Measurements from ENCODE around the gene CNTNAP2. TPM values are rescaled to one million over a fixed set of nuclear protein-coding genes. Genes with fewer than 3 reads are reported as not detected.

Gene CNTNAP2
- total and polyA plus RNA-seq, 4 experiments from 2014 or later, result 0.19 to 0.50 (median 0.20) TPM; not detected in 1

- Mint-ChIP-seq H3K27ac (no peak overlapping the region), H3K4me1 (no peaks in the 10 kb centered on the region), H3K9me3 (peaks cover 0 to 6% (median 3%) of the 10 kb centered on the region in 8 donors), H3K27me3 (no peaks in the 10 kb centered on the region), H3K36me3 (no peaks in the 10 kb centered on the region), H3K4me3 (no peak overlapping the region)
- H3K4me1 ChIP-seq (ENCODE audit: insufficient read depth, low read length), result no peaks in the 10 kb centered on the region
- no peaks in the 10 kb centered on the region for H3K27me3 ChIP-seq (ENCODE audit: insufficient read depth, low read length)
- H3K4me3 ChIP-seq (ENCODE audit: low read length in 2 of 2), result no peak overlapping the region
- ChIA-PET CTCF (ENCODE audit: partially characterized antibody) (no interaction called here), POLR2A (ENCODE audit: partially characterized antibody) (no interaction called here)
- no peak overlapping the region for H3K27ac ChIP-seq (ENCODE audit: low read depth, low read length)
- H3K36me3 ChIP-seq (ENCODE audit: insufficient read depth, low read length), result no peaks in the 10 kb centered on the region
- intact Hi-C loops (cut with micrococcal nuclease), result no loop called here
- DNase-seq, result no peak
- H3K9me3 ChIP-seq (ENCODE audit: control insufficient read depth in 1 of 2, low read length in 2 of 2), result no peaks in the 10 kb centered on the region
These were observed 1787.1 kb downstream of the CNTNAP2 start for GRCh38 chr7:147903536-147904218.

GRCh38 chr7:147904219-147904576, 1787.6 kb downstream of the CNTNAP2 start:
- ChIA-PET POLR2A (ENCODE audit: partially characterized antibody) (no interaction called here), CTCF (ENCODE audit: partially characterized antibody) (no interaction called here)
- Histone ChIP-seq H3K27ac (ENCODE audit: low read depth, low read length) (no peak overlapping the region), H3K27me3 (ENCODE audit: insufficient read depth, low read length) (no peaks in the 10 kb centered on the region), H3K9me3 (ENCODE audit: control insufficient read depth in 1 of 2, low read length in 2 of 2) (no peaks in the 10 kb centered on the region), H3K4me1 (ENCODE audit: insufficient read depth, low read length) (no peaks in the 10 kb centered on the region), H3K36me3 (ENCODE audit: insufficient read depth, low read length) (no peaks in the 10 kb centered on the region), H3K4me3 (ENCODE audit: low read length in 2 of 2) (no peak overlapping the region)
- H3K4me1 Mint-ChIP-seq, result no peaks in the 10 kb centered on the region
- no peak overlapping the region for H3K27ac Mint-ChIP-seq
- H3K36me3 Mint-ChIP-seq, result no peaks in the 10 kb centered on the region
- H3K9me3 Mint-ChIP-seq, result peaks cover 0 to 6% (median 3%) of the 10 kb centered on the region in 8 donors
- intact Hi-C loops (cut with micrococcal nuclease), result no loop called here
- no peak for DNase-seq
- no peaks in the 10 kb centered on the region for H3K27me3 Mint-ChIP-seq
- H3K4me3 Mint-ChIP-seq, result no peak overlapping the region

- H3K36me3 ChIP-seq (ENCODE audit: insufficient read depth, low read length), result no peaks in the 10 kb centered on the region
- CTCF ChIA-PET (ENCODE audit: partially characterized antibody), result no interaction called here
- H3K9me3 ChIP-seq (ENCODE audit: control insufficient read depth in 1 of 2, low read length in 2 of 2), result no peaks in the 10 kb centered on the region
- intact Hi-C loops (cut with micrococcal nuclease), result no loop called here
- H3K4me1 Mint-ChIP-seq, result no peaks in the 10 kb centered on the region
- no peaks in the 10 kb centered on the region for H3K27me3 Mint-ChIP-seq
- H3K27ac ChIP-seq (ENCODE audit: low read depth, low read length), result no peak overlapping the region
- POLR2A ChIA-PET (ENCODE audit: partially characterized antibody), result no interaction called here
- H3K4me1 ChIP-seq (ENCODE audit: insufficient read depth, low read length), result no peaks in the 10 kb centered on the region
- no peaks in the 10 kb centered on the region for H3K27me3 ChIP-seq (ENCODE audit: insufficient read depth, low read length)
- peaks cover 0 to 3% (median 0%) of the 10 kb centered on the region in 8 donors for H3K9me3 Mint-ChIP-seq
- no peak overlapping the region for H3K27ac Mint-ChIP-seq
- no peak overlapping the region for H3K4me3 Mint-ChIP-seq
- no peak overlapping the region for H3K4me3 ChIP-seq (ENCODE audit: low read length in 2 of 2)
- no peak for DNase-seq
- no peaks in the 10 kb centered on the region for H3K36me3 Mint-ChIP-seq
These were observed 1793.0 kb downstream of the CNTNAP2 start for GRCh38 chr7:147909431-147910148.

- Histone ChIP-seq H3K4me3 (ENCODE audit: low read length in 2 of 2) (no peak overlapping the region), H3K4me1 (ENCODE audit: insufficient read depth, low read length) (no peaks in the 10 kb centered on the region), H3K27me3 (ENCODE audit: insufficient read depth, low read length) (no peaks in the 10 kb centered on the region), H3K9me3 (ENCODE audit: control insufficient read depth in 1 of 2, low read length in 2 of 2) (no peaks in the 10 kb centered on the region), H3K27ac (ENCODE audit: low read depth, low read length) (no peak overlapping the region), H3K36me3 (ENCODE audit: insufficient read depth, low read length) (no peaks in the 10 kb centered on the region)
- no peaks in the 10 kb centered on the region for H3K36me3 Mint-ChIP-seq
- H3K4me1 Mint-ChIP-seq, result no peaks in the 10 kb centered on the region
- ChIA-PET CTCF (ENCODE audit: partially characterized antibody) (no interaction called here), POLR2A (ENCODE audit: partially characterized antibody) (no interaction called here)
- no peak overlapping the region for H3K4me3 Mint-ChIP-seq
- DNase-seq, result no peak
- H3K27ac Mint-ChIP-seq, result no peak overlapping the region
- H3K27me3 Mint-ChIP-seq, result no peaks in the 10 kb centered on the region
- no peaks in the 10 kb centered on the region for H3K9me3 Mint-ChIP-seq
- intact Hi-C loops (cut with micrococcal nuclease), result no loop called here
These were observed 1794.6 kb downstream of the CNTNAP2 start for GRCh38 chr7:147911201-147911601.

- Histone ChIP-seq H3K27me3 (ENCODE audit: insufficient read depth, low read length) (no peaks in the 10 kb centered on the region), H3K36me3 (ENCODE audit: insufficient read depth, low read length) (no peaks in the 10 kb centered on the region), H3K9me3 (ENCODE audit: control insufficient read depth in 1 of 2, low read length in 2 of 2) (no peaks in the 10 kb centered on the region), H3K4me3 (ENCODE audit: low read length in 2 of 2) (no peak overlapping the region), H3K27ac (ENCODE audit: low read depth, low read length) (no peak overlapping the region), H3K4me1 (ENCODE audit: insufficient read depth, low read length) (no peaks in the 10 kb centered on the region)
- POLR2A ChIA-PET (ENCODE audit: partially characterized antibody), result no interaction called here
- CTCF ChIA-PET (ENCODE audit: partially characterized antibody), result no interaction called here
- no peak for DNase-seq
- H3K36me3 Mint-ChIP-seq, result no peaks in the 10 kb centered on the region
- H3K9me3 Mint-ChIP-seq, result no peaks in the 10 kb centered on the region
- no peaks in the 10 kb centered on the region for H3K27me3 Mint-ChIP-seq
- intact Hi-C loops (cut with micrococcal nuclease), result no loop called here
- H3K4me1 Mint-ChIP-seq, result no peaks in the 10 kb centered on the region
- no peak overlapping the region for H3K27ac Mint-ChIP-seq
- H3K4me3 Mint-ChIP-seq, result no peak overlapping the region
These were observed 1795.7 kb downstream of the CNTNAP2 start for GRCh38 chr7:147912291-147912690.

- POLR2A ChIA-PET (ENCODE audit: partially characterized antibody), result no interaction called here
These were observed 1796.5 kb downstream of the CNTNAP2 start for GRCh38 chr7:147912946-147913638.

GRCh38 chr7:147915781-147916180, 1799.2 kb downstream of the CNTNAP2 start:
- H3K27me3 Mint-ChIP-seq, result no peaks in the 10 kb centered on the region
- no peak overlapping the region for H3K27ac ChIP-seq (ENCODE audit: low read depth, low read length)
- no peaks in the 10 kb centered on the region for H3K9me3 ChIP-seq (ENCODE audit: control insufficient read depth in 1 of 2, low read length in 2 of 2)
- H3K27ac Mint-ChIP-seq, result no peak overlapping the region
- H3K36me3 Mint-ChIP-seq, result no peaks in the 10 kb centered on the region
- no peak for DNase-seq
- H3K4me1 ChIP-seq (ENCODE audit: insufficient read depth, low read length), result no peaks in the 10 kb centered on the region
- H3K27me3 ChIP-seq (ENCODE audit: insufficient read depth, low read length), result no peaks in the 10 kb centered on the region
- no peak overlapping the region for H3K4me3 ChIP-seq (ENCODE audit: low read length in 2 of 2)
- H3K4me3 Mint-ChIP-seq, result no peak overlapping the region
- H3K4me1 Mint-ChIP-seq, result no peaks in the 10 kb centered on the region
- no peaks in the 10 kb centered on the region for H3K9me3 Mint-ChIP-seq
- ChIA-PET POLR2A (ENCODE audit: partially characterized antibody) (no interaction called here), CTCF (ENCODE audit: partially characterized antibody) (interaction anchor here (0.6 kb wide), 1 partner anchor 35 kb away, joined by 3 read pairs; no protein-coding TSS in a partner anchor)
- intact Hi-C loops (cut with micrococcal nuclease), result no loop called here
- H3K36me3 ChIP-seq (ENCODE audit: insufficient read depth, low read length), result no peaks in the 10 kb centered on the region

More at GRCh38 chr7:147912946-147913638, 1796.5 kb downstream of the CNTNAP2 start:
- Histone ChIP-seq H3K4me3 (ENCODE audit: low read length in 2 of 2) (no peak overlapping the region), H3K36me3 (ENCODE audit: insufficient read depth, low read length) (no peaks in the 10 kb centered on the region), H3K4me1 (ENCODE audit: insufficient read depth, low read length) (no peaks in the 10 kb centered on the region), H3K9me3 (ENCODE audit: control insufficient read depth in 1 of 2, low read length in 2 of 2) (no peaks in the 10 kb centered on the region), H3K27me3 (ENCODE audit: insufficient read depth, low read length) (no peaks in the 10 kb centered on the region), H3K27ac (ENCODE audit: low read depth, low read length) (no peak overlapping the region)
- H3K27me3 Mint-ChIP-seq, result no peaks in the 10 kb centered on the region
- CTCF ChIA-PET (ENCODE audit: partially characterized antibody), result no interaction called here
- H3K9me3 Mint-ChIP-seq, result no peaks in the 10 kb centered on the region
- H3K27ac Mint-ChIP-seq, result no peak overlapping the region
- H3K4me1 Mint-ChIP-seq, result no peaks in the 10 kb centered on the region
- H3K36me3 Mint-ChIP-seq, result no peaks in the 10 kb centered on the region
- intact Hi-C loops (cut with micrococcal nuclease), result no loop called here
- no peak overlapping the region for H3K4me3 Mint-ChIP-seq
- DNase-seq, result no peak
